ENCODE data around the gene GMEB2. TPM values are rescaled to one million over a fixed set of nuclear protein-coding genes. Genes with fewer than 3 reads are reported as not detected.
"Not testable (repeated sequence)": the region's sequence is repeated elsewhere in the genome, so short reads cannot be mapped to it uniquely, and the experiment has no call there.

The GMEB2 gene
- total RNA-seq, 4 donors from 2014 or later, result 6.6 to 12.8 (median 9.2) TPM

GRCh38 chr20:63562461-63563224 is 64.3 kb downstream of the GMEB2 start:
- no peak for TF ChIP-seq CTCF (IDR thresholded peaks at IDR 0.05)
- no peak for ATAC-seq (ENCODE audit: low FRiP score)
- no peak for DNase-seq (ENCODE audit: low spot score)

- DNase-seq (ENCODE audit: low spot score) (no peak), ATAC-seq (ENCODE audit: low FRiP score) (no peak)
- TF ChIP-seq CTCF (IDR thresholded peaks at IDR 0.05), result no peak
Measured at GRCh38 chr20:63561624-63562396, 65.1 kb downstream of the GMEB2 start.

GRCh38 chr20:63560856-63561609 is 65.9 kb downstream of the GMEB2 start:
- TF ChIP-seq CTCF (IDR thresholded peaks at IDR 0.05), result no peak
- ATAC-seq (ENCODE audit: low FRiP score) (no peak), DNase-seq (ENCODE audit: low spot score) (no peak)

- TF ChIP-seq CTCF (IDR thresholded peaks at IDR 0.05), result no peak
- DNase-seq (ENCODE audit: low spot score) (no peak), ATAC-seq (ENCODE audit: low FRiP score) (no peak)
Measured at GRCh38 chr20:63560333-63560805, 66.5 kb downstream of the GMEB2 start.

- DNase-seq (ENCODE audit: low spot score); ATAC-seq (ENCODE audit: low FRiP score): not testable (repeated sequence)
Measured at GRCh38 chr20:63559485-63560332, 67.2 kb downstream of the GMEB2 start.

GRCh38 chr20:63558804-63559484 is 68.0 kb downstream of the GMEB2 start:
- no peak for TF ChIP-seq CTCF (IDR thresholded peaks at IDR 0.05)
- DNase-seq (ENCODE audit: low spot score) (no peak), ATAC-seq (ENCODE audit: low FRiP score) (no peak)
